Stimulated activated CD4-positive, alpha-beta T cell treated with anti-CD3 and anti-CD28 coated beads, Interleukin-15, amount 100 ng/mL, for 1 hour (primary cell): ENCODE data around the gene QRFP.

Source experiments
- DNase-seq, 2 donors: peaks; one replicate each; pipeline ENCODE4 v3.0.0-alpha.2; 2020; ENCODE audit warnings: low read depth in 1 of 2, low spot score in 1 of 2

QRFP gene

GRCh38 chr9:130934246-130934645, 37.6 kb upstream of the QRFP start:
- DNase-seq: no peak

GRCh38 chr9:130933114-130934046, 36.8 kb upstream of the QRFP start:
- no peak for DNase-seq

GRCh38 chr9:130932255-130933079, 35.9 kb upstream of the QRFP start:
- DNase-seq: no peak

- DNase-seq: no peak
Observed at GRCh38 chr9:130931508-130932254, 35.1 kb upstream of the QRFP start.

GRCh38 chr9:130930804-130931349, 34.3 kb upstream of the QRFP start:
- no peak for DNase-seq

- DNase-seq: no peak
Observed at GRCh38 chr9:130930132-130930803, 33.7 kb upstream of the QRFP start.

- DNase-seq: no peak
Observed at GRCh38 chr9:130929571-130930038, 33.0 kb upstream of the QRFP start.

GRCh38 chr9:130927995-130928900, 31.6 kb upstream of the QRFP start:
- DNase-seq: no peak

GRCh38 chr9:130927338-130927737, 30.7 kb upstream of the QRFP start:
- no peak for DNase-seq

GRCh38 chr9:130925050-130925678, 28.6 kb upstream of the QRFP start:
- no peak for DNase-seq

- DNase-seq: no peak
Observed at GRCh38 chr9:130924448-130924788, 27.8 kb upstream of the QRFP start.

GRCh38 chr9:130923611-130924447, 27.2 kb upstream of the QRFP start:
- DNase-seq: no peak

- no peak for DNase-seq
Observed at GRCh38 chr9:130922893-130923610, 26.4 kb upstream of the QRFP start.

GRCh38 chr9:130921989-130922892, 25.6 kb upstream of the QRFP start:
- no peak for DNase-seq

- DNase-seq: no peak
Observed at GRCh38 chr9:130921300-130921988, 24.8 kb upstream of the QRFP start.

- DNase-seq: no peak
Observed at GRCh38 chr9:130920762-130921299, 24.2 kb upstream of the QRFP start.
